ENCODE data around the gene UBQLN3.

- TF ChIP-seq CTCF (IDR thresholded peaks at IDR 0.05) (no peak), POLR2AphosphoS5 (IDR thresholded peaks at IDR 0.05; ENCODE audit: insufficient read depth in 1 of 2, low read depth in 1 of 2) (no peak)
These were observed 42.2 kb downstream of the UBQLN3 start for GRCh38 chr11:5467527-5467926.
